ENCODE results near the gene RAPGEF1. TPM values are rescaled to one million over a fixed set of nuclear protein-coding genes. Genes with fewer than 3 reads are reported as not detected.
A peak's percentile ranks its signal among the peaks of the same experiment; 100 is the strongest.

Gene RAPGEF1
- total RNA-seq, 1 donor from 2014 or later: 32.1 TPM

GRCh38 chr9:131752231-131752884 lies 12.5 kb upstream of the RAPGEF1 start:
- no peak for DNase-seq (ENCODE audit: low read depth in 2 of 2)

GRCh38 chr9:131748411-131748955 lies 8.6 kb upstream of the RAPGEF1 start:
- DNase-seq (ENCODE audit: low read depth in 2 of 2): no peak

DNA sequence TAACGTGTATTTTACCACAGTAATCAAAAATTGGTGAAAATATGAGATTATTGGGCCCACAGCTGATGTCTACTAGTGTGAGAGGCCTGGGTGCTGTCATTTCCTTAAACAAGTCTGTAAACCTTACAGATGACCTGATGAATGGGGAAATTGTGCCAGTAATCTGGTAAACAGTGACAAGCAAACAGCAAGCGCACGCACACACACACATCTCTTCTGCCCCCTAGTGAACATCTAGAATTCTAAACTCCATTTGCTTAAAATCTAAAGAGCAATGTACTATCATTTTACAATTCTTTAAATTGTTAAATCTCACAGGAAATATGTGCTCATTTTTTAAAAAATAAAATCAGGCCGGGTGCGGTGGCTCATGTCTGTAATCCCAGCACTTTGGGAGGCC lies 7.5 kb upstream of the RAPGEF1 start:
- DNase-seq (ENCODE audit: low read depth in 2 of 2): peak; percentile 77 to 87

GRCh38 chr9:131745610-131746009 lies 5.7 kb upstream of the RAPGEF1 start:
- DNase-seq (ENCODE audit: low read depth in 2 of 2): no peak

DNA sequence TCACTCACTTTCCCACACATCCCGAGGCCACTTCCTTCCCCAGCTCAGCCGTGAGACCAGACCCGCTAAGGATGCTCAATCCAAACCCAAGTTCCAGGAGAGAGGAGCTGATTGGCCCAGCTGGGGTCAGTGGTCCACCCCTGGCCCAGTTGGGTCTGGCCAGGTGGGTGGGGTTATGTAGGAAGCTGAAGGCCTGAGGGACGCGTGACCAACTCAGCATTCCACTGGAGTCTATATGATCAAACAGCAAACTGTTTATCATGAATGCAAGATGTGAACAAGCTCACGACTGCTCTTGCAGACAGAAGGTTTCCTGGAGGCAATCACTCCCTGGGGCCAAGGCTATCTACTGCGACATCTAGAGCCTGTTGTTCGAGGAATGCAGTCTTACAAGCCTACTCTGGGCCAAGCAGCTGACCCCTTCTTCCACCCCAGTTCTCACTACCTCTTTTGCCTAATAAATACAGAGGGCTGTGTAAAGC lies 4.9 kb upstream of the RAPGEF1 start:
- DNase-seq (ENCODE audit: low read depth in 2 of 2): no peak

- peak; percentile 61 to 68 for DNase-seq (ENCODE audit: low read depth in 2 of 2)
These were observed 4.4 kb upstream of the RAPGEF1 start for GRCh38 chr9:131744171-131744719.

- DNase-seq (ENCODE audit: low read depth in 2 of 2): no peak
These were observed 3.6 kb upstream of the RAPGEF1 start for GRCh38 chr9:131743501-131743900.

DNA sequence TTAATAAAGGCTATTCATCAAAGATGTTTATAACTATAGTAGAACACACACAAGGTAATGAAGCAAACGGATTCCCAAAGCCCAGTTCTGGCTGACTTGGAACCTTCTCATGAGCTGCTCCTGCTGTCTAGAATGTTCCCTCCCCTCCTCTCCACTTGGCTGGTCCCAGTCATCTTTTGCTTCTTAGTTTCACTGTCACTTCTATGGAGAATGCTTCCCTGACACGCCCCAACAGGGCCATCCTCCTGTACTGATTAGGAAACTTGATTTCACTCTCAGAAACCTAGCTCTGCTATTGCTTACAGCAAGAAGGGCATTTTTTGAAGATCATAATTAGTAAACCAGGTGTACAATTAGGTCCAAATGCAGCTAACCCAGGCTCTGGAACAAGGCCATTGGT lies 3.2 kb upstream of the RAPGEF1 start:
- DNase-seq (ENCODE audit: low read depth in 2 of 2): no peak

DNA sequence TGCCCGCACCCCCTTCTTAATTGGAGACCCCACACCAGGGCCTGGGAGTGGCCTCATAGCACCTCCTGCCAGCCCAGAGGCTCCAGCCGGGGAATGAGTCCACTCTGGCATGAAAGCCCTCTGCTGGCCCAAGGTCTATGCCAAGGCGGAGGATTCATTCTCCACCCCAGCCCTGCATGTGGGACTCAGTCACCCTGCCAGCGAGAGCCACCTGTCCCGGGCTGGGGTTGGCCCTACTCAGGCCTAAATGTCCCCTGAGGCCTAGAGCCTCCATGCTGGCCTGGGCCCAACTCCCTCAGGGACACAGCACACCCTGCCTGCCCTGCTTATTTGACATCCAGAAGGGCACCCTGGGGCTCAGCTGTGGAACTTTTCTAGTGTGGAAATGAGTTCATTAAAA lies 1.0 kb upstream of the RAPGEF1 start:
- DNase-seq (ENCODE audit: low read depth in 2 of 2): no peak

DNA sequence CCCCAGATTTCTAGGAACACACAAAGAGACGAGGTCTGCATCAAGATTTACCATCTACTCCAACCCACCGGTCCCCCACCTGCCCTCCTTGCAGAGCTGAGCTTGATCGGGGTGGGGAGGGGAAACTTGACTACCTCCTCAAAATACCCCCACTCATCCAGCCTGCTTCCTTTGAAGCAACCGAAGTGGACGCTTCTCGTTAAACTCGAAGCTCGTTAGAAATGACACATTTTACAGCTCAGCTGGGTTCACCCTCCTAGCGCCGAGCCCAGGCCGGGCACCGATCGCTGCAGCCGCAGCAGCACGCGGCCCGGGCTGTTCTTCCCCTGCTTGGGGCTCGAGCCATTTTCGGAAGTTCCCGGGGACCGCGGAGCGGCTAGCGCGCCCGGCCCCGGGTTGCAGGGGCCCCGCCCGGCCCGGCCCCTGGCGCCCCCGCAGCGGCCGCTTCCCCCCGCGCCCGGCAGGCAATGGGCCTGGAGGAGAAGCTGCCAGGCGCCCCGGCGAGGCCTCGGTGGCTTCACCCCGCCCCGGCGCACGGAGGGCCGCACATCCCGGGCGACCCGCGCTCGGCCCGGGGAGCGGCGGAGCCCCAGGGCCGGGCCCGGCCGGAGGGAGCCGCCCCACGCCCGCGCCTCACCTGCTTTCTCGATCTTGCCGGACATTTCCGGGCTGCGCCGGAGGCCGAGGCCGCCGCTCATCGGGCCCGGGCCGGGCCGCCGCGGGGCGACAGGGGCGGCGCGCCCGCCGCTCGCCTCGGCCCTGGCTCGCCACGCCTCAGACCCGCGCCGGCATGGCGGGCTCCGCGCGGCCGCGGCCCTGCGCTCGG lies 530 bp downstream of the RAPGEF1 start:
- DNase-seq (ENCODE audit: low read depth in 2 of 2): peak in 1 of 2 donors; percentile 45

DNA sequence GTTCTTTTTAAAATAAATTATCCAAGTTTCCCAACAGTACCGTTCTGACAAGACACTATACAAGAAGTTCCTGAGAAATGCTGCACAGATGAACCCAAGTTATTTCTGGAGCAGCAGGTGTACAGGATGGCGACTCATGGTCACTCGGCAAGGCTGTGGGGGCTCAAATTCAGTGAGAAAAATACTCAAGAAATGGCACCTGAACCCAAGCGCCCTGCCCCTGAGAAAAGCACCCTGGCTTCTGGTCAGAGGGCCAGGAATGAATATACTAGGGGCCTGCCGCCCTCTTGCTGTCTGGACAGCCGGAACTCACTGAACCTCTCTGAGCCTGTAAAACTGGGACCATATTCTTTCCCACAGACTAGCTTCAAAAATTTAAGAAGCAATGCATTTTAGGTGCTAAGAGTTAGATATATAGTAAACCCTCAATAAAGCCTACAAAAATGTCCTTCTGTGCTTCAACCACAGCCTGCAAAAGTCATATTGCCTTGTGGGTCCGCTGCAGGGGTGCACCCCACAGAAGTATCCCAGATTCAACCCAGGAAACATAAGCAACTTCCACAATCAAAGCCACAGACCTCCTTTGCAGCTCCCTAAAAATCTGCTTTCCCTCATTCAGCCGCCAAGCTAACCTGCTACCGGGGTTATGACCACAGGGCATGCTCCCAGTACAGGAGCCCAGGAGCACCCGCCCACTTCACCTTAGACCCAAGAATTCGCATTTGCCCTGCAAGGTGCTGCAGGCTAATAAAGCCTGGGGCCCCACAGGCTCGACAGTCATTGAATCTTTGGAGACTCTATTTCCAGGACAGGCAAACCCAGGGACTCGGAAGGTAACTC lies 1.4 kb downstream of the RAPGEF1 start:
- peak in 1 of 2 donors; percentile 68 for DNase-seq (ENCODE audit: low read depth in 2 of 2)

DNA sequence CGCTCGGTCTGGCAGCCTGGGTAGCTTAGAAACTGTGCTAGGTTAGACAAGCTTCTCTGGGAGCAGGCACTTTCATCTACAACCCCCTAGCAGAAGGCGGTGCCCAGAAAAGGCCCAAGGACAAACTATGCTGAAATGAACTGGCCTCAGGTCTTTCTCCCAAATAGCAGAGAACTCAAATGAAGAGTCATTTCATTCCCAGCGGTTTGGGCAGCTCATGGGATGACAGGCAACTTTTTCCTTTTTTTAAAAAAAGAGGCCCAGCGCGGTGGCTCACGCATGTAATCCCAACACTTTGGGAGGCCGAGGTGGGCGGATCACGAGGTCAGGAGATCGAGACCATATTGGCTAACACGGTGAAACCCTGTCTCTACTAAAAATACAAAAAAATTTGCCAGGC lies 2.5 kb downstream of the RAPGEF1 start:
- DNase-seq (ENCODE audit: low read depth in 2 of 2): no peak

- peak in 1 of 2 donors; percentile 57 for DNase-seq (ENCODE audit: low read depth in 2 of 2)
These were observed 3.4 kb downstream of the RAPGEF1 start for GRCh38 chr9:131736431-131736830.

DNA sequence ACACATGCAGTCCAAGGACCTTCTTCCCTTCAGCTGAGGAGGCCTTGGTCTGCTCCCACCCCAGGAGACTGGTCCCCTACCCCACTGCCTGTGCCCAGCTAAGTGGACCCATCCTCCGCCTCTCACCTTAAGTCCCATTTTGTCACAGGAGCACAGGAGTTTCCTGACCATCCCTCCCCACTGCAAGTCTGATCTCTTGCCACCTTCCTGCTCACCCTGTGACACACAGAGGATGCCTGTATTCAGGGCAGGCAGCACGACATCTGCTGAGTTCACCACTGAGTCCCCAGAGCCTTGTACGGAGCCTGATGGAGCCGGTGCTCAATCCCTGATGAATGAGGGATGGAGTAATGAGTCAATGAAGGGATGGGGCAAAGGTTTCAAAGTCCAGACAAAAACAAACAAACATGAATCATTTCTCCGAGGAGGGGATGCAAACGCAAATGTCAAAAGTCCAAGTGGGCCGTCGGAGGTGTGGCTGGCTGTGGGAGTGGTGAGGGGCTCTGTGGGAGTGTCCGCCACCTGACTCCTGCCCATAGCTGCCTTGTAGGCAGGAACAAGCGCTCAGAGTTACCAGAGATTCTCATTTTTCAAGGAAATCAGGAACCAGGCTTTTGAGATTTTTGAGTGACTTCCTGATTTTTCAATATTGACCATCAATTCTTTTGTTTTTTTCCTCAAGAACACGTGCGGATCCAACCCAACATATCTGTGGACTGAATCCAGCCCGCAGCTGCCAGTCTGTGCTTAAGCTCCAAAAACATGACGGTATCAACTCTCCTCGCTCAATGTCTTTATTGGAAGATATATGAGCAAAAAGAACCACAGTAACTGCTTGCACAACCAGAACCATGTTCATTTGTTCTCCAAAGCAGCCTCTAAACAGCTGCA lies 4.4 kb downstream of the RAPGEF1 start:
- peak in 1 of 2 donors; percentile 60 for DNase-seq (ENCODE audit: low read depth in 2 of 2)

GRCh38 chr9:131734781-131735180 lies 5.1 kb downstream of the RAPGEF1 start:
- DNase-seq (ENCODE audit: low read depth in 2 of 2): no peak

- peak in 1 of 2 donors; percentile 60 for DNase-seq (ENCODE audit: low read depth in 2 of 2)
These were observed 5.7 kb downstream of the RAPGEF1 start for GRCh38 chr9:131734165-131734610.

- peak in 1 of 2 donors; percentile 97 for DNase-seq (ENCODE audit: low read depth in 2 of 2)
These were observed 6.3 kb downstream of the RAPGEF1 start for GRCh38 chr9:131733541-131734061.

DNA sequence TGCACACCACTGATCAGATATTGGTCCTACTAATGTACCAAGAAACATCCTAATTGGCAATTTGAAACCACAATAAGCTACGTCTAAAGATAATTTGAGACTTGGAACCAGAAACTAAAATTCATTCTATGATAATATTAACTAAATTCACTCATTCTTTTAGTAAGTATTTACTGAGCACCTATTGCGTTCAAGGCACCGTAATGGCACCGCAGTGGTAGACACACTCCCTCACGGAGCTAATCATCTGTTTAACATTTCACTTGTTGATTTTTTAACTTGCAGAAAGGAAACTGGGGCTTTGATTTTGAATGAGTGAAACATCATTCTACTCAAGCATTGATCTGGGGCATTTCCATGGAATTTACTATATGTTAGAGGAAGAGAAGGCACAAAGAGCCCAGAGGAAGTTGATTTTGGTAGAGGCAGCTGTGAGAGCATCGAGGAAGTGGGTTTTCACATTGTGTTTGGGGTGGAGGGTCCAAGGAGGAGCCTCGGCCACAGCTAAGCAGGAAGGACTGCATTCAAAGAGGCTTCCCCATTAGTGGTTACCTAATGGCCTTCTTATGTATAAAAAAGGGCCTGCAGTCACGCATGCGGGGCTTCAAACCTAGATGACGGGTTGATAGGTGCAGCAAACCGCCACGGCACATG lies 7.1 kb downstream of the RAPGEF1 start:
- DNase-seq (ENCODE audit: low read depth in 2 of 2): peak in 1 of 2 donors; percentile 36

- DNase-seq (ENCODE audit: low read depth in 2 of 2): peak; percentile 45 to 52
These were observed 7.8 kb downstream of the RAPGEF1 start for GRCh38 chr9:131732061-131732526.
